OCI-LY7 (cell line): ENCODE results near the gene SELENOW. TPM values are rescaled to one million over a fixed set of nuclear protein-coding genes. Genes with fewer than 3 reads are reported as not detected.
"Not testable (repeated sequence)": the region's sequence is repeated elsewhere in the genome, so short reads cannot be mapped to it uniquely, and the experiment has no call there.

Experiments used
- BruUV-seq: library from RNA; stranded (reverse); fragments of 400-500 nt; replicated peaks from 2 replicates; lab custom pipeline; 2021; lab: Mats Ljungman, UMichigan
- CTCF ChIA-PET: fragments of 300-600 bp; sonication (Branson Sonifier 250); formaldehyde crosslinking; loops from one replicate; lab custom pipeline; 2022; ENCODE audit warnings: antibody characterized with exemption; ENCODE audit not compliant: unreplicated experiment; lab: Charles Lee
- POLR2A ChIA-PET: fragments of 300-600 bp; sonication (Branson Sonifier 250); formaldehyde crosslinking; loops from one replicate; lab custom pipeline; 2022; ENCODE audit warnings: antibody characterized with exemption; lab: Charles Lee
- DNase-seq: peaks from one replicate; pipeline ENCODE4 v3.0.0-alpha.2; 2015; ENCODE audit warnings: low spot score
- H2AFZ ChIP-seq: fragments of 200-600 bp; sonication (generic), shearing (Covaris generic); 2 replicates; pipeline ENCODE4 v1.6.1; 2014; ENCODE audit warnings: mild to moderate bottlenecking, antibody characterized with exemption, low read length, moderate library complexity
- H3K27ac ChIP-seq: fragments of 200-600 bp; sonication (generic); 2 replicates; pipeline ENCODE4 v1.5.1; 2014; ENCODE audit warnings: mixed run types, low read depth, mild to moderate bottlenecking, moderate library complexity, low read length, inconsistent platforms; ENCODE audit not compliant: poor library complexity, severe bottlenecking
- H3K36me3 ChIP-seq: fragments of 200-600 bp; sonication (generic); 2 replicates; pipeline ENCODE4 v1.6.1; 2014; ENCODE audit warnings: mild to moderate bottlenecking, antibody characterized with exemption, low read length, moderate library complexity, mixed read lengths; ENCODE audit not compliant: insufficient read depth
- H3K4me1 ChIP-seq: fragments of 200-600 bp; sonication (generic); 2 replicates; pipeline ENCODE4 v1.5.1; 2014; ENCODE audit warnings: mild to moderate bottlenecking, low read length; ENCODE audit not compliant: insufficient read depth, poor library complexity, severe bottlenecking
- H3K4me2 ChIP-seq: fragments of 200-600 bp; sonication (generic); 2 replicates; pipeline ENCODE4 v1.6.1; 2014; ENCODE audit warnings: mild to moderate bottlenecking, low read length
- H3K4me3 ChIP-seq: fragments of 200-600 bp; sonication (generic); 2 replicates; pipeline ENCODE4 v1.5.1; 2014; ENCODE audit warnings: mild to moderate bottlenecking, low read depth, low read length; ENCODE audit not compliant: poor library complexity, severe bottlenecking
- H3K79me2 ChIP-seq: fragments of 200-600 bp; sonication (generic); 2 replicates; pipeline ENCODE4 v1.6.1; 2016; ENCODE audit warnings: low read depth, mild to moderate bottlenecking, low read length, moderate library complexity, mixed read lengths; ENCODE audit not compliant: insufficient read depth
- H3K9me2 ChIP-seq: fragments of 200-600 bp; sonication (generic); 2 replicates; pipeline ENCODE4 v1.6.1; 2016; ENCODE audit warnings: mild to moderate bottlenecking, low read length, mixed read lengths; ENCODE audit not compliant: insufficient read depth
- H3K9me3 ChIP-seq: fragments of 200-600 bp; sonication (generic); 2 replicates; pipeline ENCODE4 v1.6.1; 2014; ENCODE audit warnings: mild to moderate bottlenecking, mixed run types, low read length, mixed read lengths
- H4K20me1 ChIP-seq: fragments of 200-600 bp; sonication (generic); 2 replicates; pipeline ENCODE4 v1.6.1; 2014; ENCODE audit warnings: mild to moderate bottlenecking, antibody characterized with exemption, low read length, moderate library complexity, mixed read lengths; ENCODE audit not compliant: insufficient read depth
- CTCF ChIP-seq: fragments of 200-600 bp; sonication (generic); conservative IDR thresholded peaks from 2 replicates; pipeline ENCODE4 v1.5.1; 2014; ENCODE audit warnings: mild to moderate bottlenecking, antibody characterized with exemption, low read length, moderate library complexity, mixed read lengths
- EZH2phosphoT487 ChIP-seq: fragments of 200-600 bp; sonication (generic); IDR thresholded peaks from 2 replicates; pipeline ENCODE4 v1.6.1; 2018; ENCODE audit warnings: low read depth, borderline replicate concordance, mild to moderate bottlenecking, mixed run types, antibody characterized with exemption, low read length, moderate library complexity, mixed read lengths
- intact Hi-C: fragments of 100-400 bp; cut with micrococcal nuclease; formaldehyde crosslinking; loops from one replicate; pipeline ENCODE4 v1.10.0; 2022; ENCODE audit not compliant: unreplicated experiment
- total RNA-seq, 2 experiments: library from RNA; depleted of rRNA in 1 of 2; stranded (reverse); fragments of >200 nt in 1 of 2; shearing (Covaris generic) in 1 of 2; gene quantifications; 2 replicates each; pipeline ENCODE4 v1.2.3, GENCODE V29; 2014 to 2022

The SELENOW gene
- total RNA-seq, 2 experiments from 2014 or later = 31.2 to 95.5 TPM

GRCh38 chr19:47742634-47743033 lies 35.9 kb upstream of the SELENOW start:
- Histone ChIP-seq H3K4me2 (no peak overlapping the region), H3K9me3 (no peaks in the 10 kb centered on the region), H2AFZ (no peak overlapping the region), H3K27ac (no peak overlapping the region), H3K79me2 (peaks cover 21% of the 10 kb centered on the region), H3K9me2 (no peaks in the 10 kb centered on the region), H3K4me1 (peaks cover 31% of the 10 kb centered on the region), H3K4me3 (no peak overlapping the region), H4K20me1 (no peaks in the 10 kb centered on the region), H3K36me3 (peaks cover 12% of the 10 kb centered on the region)
- intact Hi-C loops = loop anchor here (1.0 kb wide), 1 partner anchor 306 kb away; no protein-coding TSS in a partner anchor
- no TSS peak for BruUV-seq
- CTCF ChIA-PET = no interaction called here
- POLR2A ChIA-PET = no interaction called here
- TF ChIP-seq EZH2phosphoT487 (no peak), CTCF (no peak)
- no peak for DNase-seq

- Histone ChIP-seq H3K79me2 (peaks cover 35% of the 10 kb centered on the region), H4K20me1 (no peaks in the 10 kb centered on the region), H3K4me1 (peaks cover 53% of the 10 kb centered on the region), H2AFZ (peak within 1 kb of the TSS; percentile 94), H3K9me3 (no peaks in the 10 kb centered on the region), H3K36me3 (peaks cover 37% of the 10 kb centered on the region), H3K27ac (peak within 1 kb of the TSS; percentile 71), H3K9me2 (no peaks in the 10 kb centered on the region), H3K4me2 (peak within 1 kb of the TSS; percentile 67), H3K4me3 (peak within 1 kb of the TSS; percentile 92)
- peak; percentile 97 for DNase-seq
- no peak for TF ChIP-seq CTCF
- no peak for TF ChIP-seq EZH2phosphoT487
- ChIA-PET CTCF (interaction anchor here (0.5 kb wide), 1 partner anchor 635 kb away, joined by 4 read pairs; no protein-coding TSS in a partner anchor), POLR2A (no interaction called here)
- BruUV-seq = TSS peak; percentile 69
- intact Hi-C loops = no loop called here
These were observed 33.2 kb upstream of the SELENOW start, which contains the start of gene NOP53 for GRCh38 chr19:47745010-47745901. TSS of gene NOP53 (plus strand) at chr19:47745546. CDS start at chr19:47745560, 14 bp downstream.

GRCh38 chr19:47746129-47746528 lies 32.4 kb upstream of the SELENOW start:
- DNase-seq, H3K9me2 ChIP-seq, CTCF ChIA-PET, H3K9me3 ChIP-seq, H3K27ac ChIP-seq, H4K20me1 ChIP-seq, intact Hi-C loops, POLR2A ChIA-PET, H2AFZ ChIP-seq: not testable (repeated sequence)
- peaks cover 53% of the 10 kb centered on the region for H3K4me1 ChIP-seq
- TSS peak; percentile 89 for BruUV-seq
- H3K4me3 ChIP-seq = peak overlapping the region; percentile 92
- H3K79me2 ChIP-seq = peaks cover 35% of the 10 kb centered on the region
- peaks cover 46% of the 10 kb centered on the region for H3K36me3 ChIP-seq
- H3K4me2 ChIP-seq = peak overlapping the region; percentile 64
